IMR-90 (cell line): Measurements from ENCODE around the gene CSH1. TPM values are rescaled to one million over a fixed set of nuclear protein-coding genes. Genes with fewer than 3 reads are reported as not detected.
"Not testable (repeated sequence)": the region's sequence is repeated elsewhere in the genome, so short reads cannot be mapped to it uniquely, and the experiment has no call there.

Experiments
- ATAC-seq: fragments of 200-7000 bp; cut with Tn5 transposase; 2 replicates; pipeline ENCODE4 v1.9.1; 2020; ENCODE audit warnings: low read depth, mild to moderate bottlenecking, moderate library complexity
- BruUV-seq: library from RNA; stranded (reverse); fragments of 400-500 nt; replicated peaks from 2 replicates; lab custom pipeline; 2021; lab: Mats Ljungman, UMichigan
- CTCF ChIA-PET: fragments of 300-600 bp; formaldehyde crosslinking; extraction: SDS; loops from one replicate; lab custom pipeline; 2021; ENCODE audit warnings: antibody characterized with exemption; lab: Yijun Ruan, JAX
- POLR2A ChIA-PET: fragments of 300-600 bp; sonication (Branson Sonifier 250); formaldehyde crosslinking; loops from one replicate; lab custom pipeline; 2022; ENCODE audit warnings: antibody characterized with exemption; ENCODE audit not compliant: unreplicated experiment; lab: Charles Lee
- DNase-seq: peaks from one replicate; pipeline ENCODE4 v3.0.0; 2013
- H2AFZ ChIP-seq: replicated peaks from 2 replicates; pipeline ENCODE3; 2013; ENCODE audit warnings: low read length, mild to moderate bottlenecking; ENCODE audit not compliant: poor library complexity
- H2AK5ac ChIP-seq: 2 replicates; pipeline ENCODE4 v1.6.1; 2013; ENCODE audit warnings: low read depth, low read length, inconsistent platforms
- H2AK9ac ChIP-seq: replicated peaks from 2 replicates; pipeline ENCODE3; 2013; ENCODE audit warnings: mild to moderate bottlenecking, low read depth, low read length, moderate library complexity; ENCODE audit not compliant: poor library complexity
- H2BK120ac ChIP-seq: 2 replicates; pipeline ENCODE4 v1.6.1; 2013; ENCODE audit warnings: low read depth, low read length, inconsistent platforms
- H2BK15ac ChIP-seq: 3 replicates; pipeline ENCODE4 v1.6.1; 2013; ENCODE audit warnings: low read depth, low read length, inconsistent platforms
- H2BK20ac ChIP-seq: 2 replicates; pipeline ENCODE4 v1.6.1; 2013; ENCODE audit warnings: low read depth, mild to moderate bottlenecking, inconsistent platforms, low read length, moderate library complexity
- H2BK5ac ChIP-seq: 2 replicates; pipeline ENCODE4 v1.6.1; 2013; ENCODE audit warnings: mild to moderate bottlenecking, low read depth, low read length, inconsistent platforms; ENCODE audit not compliant: poor library complexity, severe bottlenecking
- H3K14ac ChIP-seq: replicated peaks from 2 replicates; pipeline ENCODE4 v1.6.1; 2013; ENCODE audit warnings: low read depth, low read length, inconsistent platforms
- H3K18ac ChIP-seq: 2 replicates; pipeline ENCODE4 v1.6.1; 2013; ENCODE audit warnings: low read depth, low read length, control low read depth
- H3K23ac ChIP-seq: 2 replicates; pipeline ENCODE4 v1.6.1; 2013; ENCODE audit warnings: low read depth, low read length, inconsistent platforms
- H3K27ac ChIP-seq: 2 replicates; pipeline ENCODE4 v1.5.1; 2013; ENCODE audit warnings: mild to moderate bottlenecking, control low read depth, low read length; ENCODE audit not compliant: insufficient read depth
- H3K27me3 ChIP-seq: 2 replicates; pipeline ENCODE4 v1.6.1; 2013; ENCODE audit warnings: low read length; ENCODE audit not compliant: control insufficient read depth, insufficient read depth
- H3K36me3 ChIP-seq: 2 replicates; pipeline ENCODE4 v1.6.1; 2013; ENCODE audit warnings: low read length, mixed read lengths; ENCODE audit not compliant: control insufficient read depth, insufficient read depth
- H3K4ac ChIP-seq: 2 replicates; pipeline ENCODE4 v1.6.1; 2013; ENCODE audit warnings: low read depth, low read length, inconsistent platforms
- H3K4me1 ChIP-seq: 2 replicates; pipeline ENCODE4 v1.6.1; 2013; ENCODE audit warnings: low read length, mixed read lengths; ENCODE audit not compliant: control insufficient read depth, insufficient read depth
- H3K4me2 ChIP-seq: 2 replicates; pipeline ENCODE4 v1.6.1; 2013; ENCODE audit warnings: low read depth, mild to moderate bottlenecking, control low read depth, low read length, moderate library complexity
- H3K4me3 ChIP-seq: 2 replicates; pipeline ENCODE4 v1.5.1; 2013; ENCODE audit warnings: low read depth, mild to moderate bottlenecking, control low read depth, low read length, moderate library complexity; ENCODE audit not compliant: insufficient read depth
- H3K56ac ChIP-seq: 2 replicates; pipeline ENCODE4 v1.6.1; 2013; ENCODE audit warnings: low read length, inconsistent platforms; ENCODE audit not compliant: insufficient read depth; ENCODE audit errors: extremely low read depth
- H3K79me1 ChIP-seq, 2 experiments: 2 replicates each; pipeline ENCODE4 v1.6.1; 2013; ENCODE audit warnings: low read length in 2 of 2, inconsistent platforms in 1 of 2, low read depth in 1 of 2
- H3K9ac ChIP-seq: 2 replicates; pipeline ENCODE4 v1.6.1; 2013; ENCODE audit warnings: low read depth, low read length, control low read depth
- H3K9me1 ChIP-seq: 2 replicates; pipeline ENCODE4 v1.6.1; 2013; ENCODE audit warnings: low read length, inconsistent platforms; ENCODE audit not compliant: insufficient read depth
- H3K9me3 ChIP-seq: 2 replicates; pipeline ENCODE4 v1.6.1; 2013; ENCODE audit warnings: low read length; ENCODE audit not compliant: control insufficient read depth, insufficient read depth
- H4K20me1 ChIP-seq: 2 replicates; pipeline ENCODE4 v1.6.1; 2013; ENCODE audit warnings: low read length, inconsistent platforms; ENCODE audit not compliant: insufficient read depth
- H4K5ac ChIP-seq: 2 replicates; pipeline ENCODE4 v1.6.1; 2013; ENCODE audit warnings: mild to moderate bottlenecking, low read depth, low read length, control low read depth
- H4K8ac ChIP-seq, 2 experiments: 2 replicates each; pipeline ENCODE4 v1.6.1; 2013; ENCODE audit warnings: low read depth in 2 of 2, low read length in 2 of 2, control low read depth in 1 of 2, inconsistent platforms in 1 of 2
- H4K91ac ChIP-seq: 2 replicates; pipeline ENCODE4 v1.6.1; 2013; ENCODE audit warnings: low read depth, low read length, inconsistent platforms; ENCODE audit not compliant: insufficient read depth
- WGBS, 2 experiments: methylation state at CpG; one replicate each; pipeline versions ENCODE4 v1.1.5 to v1.1.7; 2013; ENCODE audit warnings: missing lambda C conversion rate in 2 of 2; ENCODE audit not compliant: insufficient read length in 1 of 2; ENCODE audit errors: extremely low coverage in 2 of 2; 5-methylcytosine and 5-hydroxymethylcytosine counted together
- dilution Hi-C: fragments of 300-500 bp; cut with HindIII; formaldehyde crosslinking; loops from one replicate; pipeline ENCODE4 v1.14.3; 2018; ENCODE audit warnings: low sequenced_read_pairs; ENCODE audit not compliant: unreplicated experiment
- in situ Hi-C: fragments of 300-500 bp; cut with MboI; formaldehyde crosslinking; loops from 3 replicates; pipeline ENCODE4 v1.14.3; 2019; ENCODE audit warnings: low sequenced_read_pairs, inconsistent platforms, mixed read lengths
- intact Hi-C: fragments of 100-400 bp; cut with micrococcal nuclease; formaldehyde crosslinking; loops from 2 replicates; pipeline ENCODE4 v1.10.0; 2022
- polyA plus RNA-seq, 3 experiments: library from polyadenylated mRNA; depleted of rRNA; stranded (reverse); fragments of >200 nt; gene quantifications; 2 replicates each; pipeline ENCODE4 v1.2.3, GENCODE V29; 2012; ENCODE audit warnings: low replicate concordance in 1 of 3
- total RNA-seq: library from RNA; depleted of rRNA; stranded (reverse); fragments of >200 nt; gene quantifications from 2 replicates; pipeline ENCODE4 v1.2.3, GENCODE V29; 2012

CSH1 gene
- total and polyA plus RNA-seq, 2 of the 4 experiments (the other 2 are of a cell fraction) = not detected

GRCh38 chr17:63898899-63899798 lies 2.8 kb upstream of the CSH1 start:
- H3K79me1 ChIP-seq, BruUV-seq, H4K8ac ChIP-seq, H3K9ac ChIP-seq, H3K4ac ChIP-seq, H3K36me3 ChIP-seq, H3K23ac ChIP-seq, H4K91ac ChIP-seq, H3K56ac ChIP-seq, H2AFZ ChIP-seq, H4K5ac ChIP-seq, H2BK120ac ChIP-seq, in situ Hi-C loops, H3K4me3 ChIP-seq, H2AK5ac ChIP-seq, intact Hi-C loops, H4K20me1 ChIP-seq, H3K4me2 ChIP-seq, H2BK15ac ChIP-seq, H2BK20ac ChIP-seq, H3K18ac ChIP-seq, dilution Hi-C loops, H2AK9ac ChIP-seq, H3K4me1 ChIP-seq, H3K14ac ChIP-seq, H3K9me1 ChIP-seq, H3K9me3 ChIP-seq, POLR2A ChIA-PET, H3K27ac ChIP-seq, H2BK5ac ChIP-seq: not testable (repeated sequence)
- peaks cover 25% of the 10 kb centered on the region for H3K27me3 ChIP-seq
- ATAC-seq (0 out of 2 replicates have a peak, but pooled peaks have one; percentile 14), DNase-seq (peak; percentile 7)
- 100% methylated on average over 1 of the region's 6 CpGs; no CpG with 5 or more reads in 1 of the 2 experiments for WGBS, 2 experiments
- CTCF ChIA-PET = interaction anchor here (0.8 kb wide), 1 partner anchor 20 kb away, joined by 3 read pairs; no protein-coding TSS in a partner anchor

- H2BK120ac ChIP-seq, dilution Hi-C loops, H3K23ac ChIP-seq, H4K8ac ChIP-seq, H3K56ac ChIP-seq, in situ Hi-C loops, H3K4me3 ChIP-seq, H2AK9ac ChIP-seq, H3K14ac ChIP-seq, H4K5ac ChIP-seq, H3K9me1 ChIP-seq, H3K36me3 ChIP-seq, BruUV-seq, POLR2A ChIA-PET, H2BK15ac ChIP-seq, DNase-seq, H2AFZ ChIP-seq, H2AK5ac ChIP-seq, H4K91ac ChIP-seq, H3K9me3 ChIP-seq, CTCF ChIA-PET, H3K4me2 ChIP-seq, H4K20me1 ChIP-seq, ATAC-seq, H2BK5ac ChIP-seq, H3K4ac ChIP-seq, H3K79me1 ChIP-seq, H3K4me1 ChIP-seq, H3K27ac ChIP-seq, H3K9ac ChIP-seq, H2BK20ac ChIP-seq, intact Hi-C loops, H3K18ac ChIP-seq: not testable (repeated sequence)
- no CpG with 5 or more reads among the region's 10 CpGs for WGBS, 2 experiments
- H3K27me3 ChIP-seq = peaks cover 17% of the 10 kb centered on the region
Measured at GRCh38 chr17:63894821-63895220, 1.6 kb downstream of the CSH1 start.
